A549 (cell line): ENCODE measurements around the gene SLC43A3. TPM values are rescaled to one million over a fixed set of nuclear protein-coding genes. Genes with fewer than 3 reads are reported as not detected.

Experiments
- ATAC-seq, 2 experiments: fragments of 200-7000 bp in 1 of 2; fragments of >200 bp in 1 of 2; cut with Nextera tagmentation in 1 of 2; cut with Tn5 transposase in 1 of 2; 3 replicates each; pipeline versions ENCODE4 v1.8.0 to v1.9.1; 2018 to 2020; ENCODE audit warnings: mild to moderate bottlenecking in 1 of 2, moderate library complexity in 1 of 2
- CTCF ChIA-PET: fragments of 300-600 bp; sonication (Branson Sonifier 250); formaldehyde crosslinking; extraction: SDS; loops from one replicate; lab custom pipeline; 2021; ENCODE audit warnings: antibody characterized with exemption, inconsistent platforms; lab: Yijun Ruan, JAX
- POLR2A ChIA-PET: fragments of 350-600 bp; formaldehyde crosslinking; extraction: SDS; loops from one replicate; lab custom pipeline; 2021; ENCODE audit warnings: antibody characterized with exemption, inconsistent platforms; lab: Yijun Ruan, JAX
- DNase-seq, 2 experiments: peaks; one replicate each; pipeline versions ENCODE4 v3.0.0 to v3.0.0-alpha.2; 2011 to 2016; ENCODE audit warnings: low read depth in 1 of 2, low spot score in 1 of 2
- FAIRE-seq: peaks from 2 replicates; lab custom pipeline; 2011; peaks lifted over from hg19 to GRCh38; lab: Jason Lieb, UNC
- H3K27ac ChIP-seq, 2 experiments: fragments of >200 bp; sonication (Bioruptor Twin); formaldehyde crosslinking; 3 replicates each; pipeline ENCODE4 v1.5.1; 2016 to 2017
- H3K4me1 ChIP-seq: fragments of >200 bp; sonication (Bioruptor Twin); formaldehyde crosslinking; 3 replicates; pipeline ENCODE4 v1.6.1; 2016
- H3K4me2 ChIP-seq: fragments of >200 bp; sonication (Bioruptor Twin); formaldehyde crosslinking; 3 replicates; pipeline ENCODE4 v1.6.1; 2016
- H3K4me3 ChIP-seq: fragments of >200 bp; sonication (Bioruptor Twin); formaldehyde crosslinking; 3 replicates; pipeline ENCODE4 v1.5.1; 2016
- H3K9me3 ChIP-seq: fragments of >200 bp; sonication (Bioruptor Twin); formaldehyde crosslinking; 3 replicates; pipeline ENCODE4 v1.6.1; 2016
- BHLHE40 ChIP-seq: IDR thresholded peaks from 2 replicates; pipeline ENCODE4 v1.6.1; 2012; ENCODE audit warnings: low read depth, low read length, inconsistent platforms
- CBX2 ChIP-seq: fragments of 200-600 bp; sonication (generic); IDR thresholded peaks from 2 replicates; pipeline ENCODE4 v1.6.1; 2016; ENCODE audit warnings: low read depth, mild to moderate bottlenecking, borderline replicate concordance
- CEBPB ChIP-seq, 2 experiments: fragments of >200 bp in 1 of 2; sonication (Bioruptor Twin) in 1 of 2; formaldehyde crosslinking in 1 of 2; IDR thresholded peaks; 2 replicates each; pipeline ENCODE4 v1.6.1; 2012 to 2016
- EHMT2 ChIP-seq: fragments of 200-600 bp; sonication (generic); IDR thresholded peaks from 2 replicates; pipeline ENCODE4 v1.6.1; 2016; ENCODE audit warnings: antibody characterized with exemption, low read depth, mild to moderate bottlenecking, moderate library complexity
- ELK1 ChIP-seq: fragments of 150-350 bp; IDR thresholded peaks from 2 replicates; pipeline ENCODE4 v1.6.1; 2014; ENCODE audit warnings: low read depth, mild to moderate bottlenecking, low read length
- EP300 ChIP-seq, 2 experiments: fragments of >200 bp; sonication (Bioruptor Twin); formaldehyde crosslinking; IDR thresholded peaks; 2 replicates in 1 of 2; 3 replicates in 1 of 2; pipeline ENCODE4 v1.6.1; 2016 to 2017
- ESRRA ChIP-seq: fragments of 150-350 bp; IDR thresholded peaks from 2 replicates; pipeline ENCODE4 v1.6.1; 2014; ENCODE audit warnings: mild to moderate bottlenecking, low read length, borderline replicate concordance
- FOSB ChIP-seq: fragments of 250-450 bp; sonication (Bioruptor Pico); IDR thresholded peaks from 2 replicates; pipeline ENCODE4 v1.5.0; 2020; ENCODE audit warnings: mild to moderate bottlenecking, moderate library complexity
- GATA3 ChIP-seq: IDR thresholded peaks from 2 replicates; pipeline ENCODE4 v1.6.1; 2012; ENCODE audit warnings: borderline replicate concordance
- HDAC2 ChIP-seq: fragments of 200-600 bp; sonication (generic); IDR thresholded peaks from 2 replicates; pipeline ENCODE4 v1.6.1; 2016
- HEYL ChIP-seq: fragments of 250-450 bp; sonication (Bioruptor Pico); IDR thresholded peaks from 2 replicates; pipeline ENCODE4 v1.8.0; 2021; ENCODE audit warnings: mild to moderate bottlenecking, moderate library complexity
- HOXA7 ChIP-seq: fragments of 250-450 bp; sonication (Bioruptor Pico); IDR thresholded peaks from 2 replicates; pipeline ENCODE4 v1.5.0; 2020; ENCODE audit warnings: mild to moderate bottlenecking, moderate library complexity
- HOXB5 ChIP-seq: fragments of 250-450 bp; sonication (Bioruptor Pico); IDR thresholded peaks from 2 replicates; pipeline ENCODE4 v1.5.0; 2020; ENCODE audit warnings: mild to moderate bottlenecking, moderate library complexity
- NFE2L2 ChIP-seq: fragments of 150-350 bp; conservative IDR thresholded peaks from 2 replicates; pipeline ENCODE4 v1.6.1; 2014; ENCODE audit warnings: low read length
- PBX3 ChIP-seq: IDR thresholded peaks from 2 replicates; pipeline ENCODE4 v1.6.1; 2012
- RCOR1 ChIP-seq: fragments of 150-350 bp; IDR thresholded peaks from 2 replicates; pipeline ENCODE4 v1.6.1; 2014; ENCODE audit warnings: antibody characterized with exemption, low read length, low read depth
- RFX5 ChIP-seq: fragments of 450-650 bp; IDR thresholded peaks from 2 replicates; pipeline ENCODE4 v1.7.1; 2014; ENCODE audit warnings: antibody characterized with exemption, mild to moderate bottlenecking, moderate library complexity
- TP53 ChIP-seq: fragments of 250-450 bp; sonication (Bioruptor Pico); IDR thresholded peaks from 2 replicates; pipeline ENCODE4 v1.5.0; 2021; ENCODE audit warnings: mild to moderate bottlenecking, moderate library complexity
- ZSCAN20 ChIP-seq: fragments of 250-450 bp; sonication (Bioruptor Pico); IDR thresholded peaks from 2 replicates; pipeline ENCODE4 v1.8.0; 2022; ENCODE audit warnings: mild to moderate bottlenecking, moderate library complexity
- WGBS: methylation state at CpG from one replicate; pipeline ENCODE4 v1.1.6; 2017; ENCODE audit errors: missing lambda C conversion rate; 5-methylcytosine and 5-hydroxymethylcytosine counted together
- polyA plus RNA-seq, 4 experiments: library from polyadenylated mRNA; depleted of rRNA in 3 of 4; stranded (reverse); fragments of >200 nt; fragmentation: RNase III in 1 of 4; extraction: RNeasy Plus Mini Kit Qiagen cat#74134 plus additional on column Dnase treatment in 1 of 4; gene quantifications; 2 replicates in 3 of 4; 3 replicates in 1 of 4; pipeline ENCODE4 v1.2.3, GENCODE V29; 2011 to 2017
- TF ChIP-seq, protein P1 (sequence below): fragments of 200-600 bp; sonication (generic); IDR thresholded peaks from 2 replicates; pipeline ENCODE4 v1.6.1; 2016; ENCODE audit warnings: antibody characterized with exemption, mild to moderate bottlenecking, moderate library complexity
- TF ChIP-seq, protein P2 (sequence below): fragments of 250-450 bp; sonication (Bioruptor Pico); IDR thresholded peaks from 2 replicates; pipeline ENCODE4 v1.5.0; 2021; ENCODE audit warnings: mild to moderate bottlenecking, moderate library complexity, borderline replicate concordance
- TF ChIP-seq, protein P3 (sequence below): fragments of 250-450 bp; sonication (Bioruptor Pico); IDR thresholded peaks from 2 replicates; pipeline ENCODE4 v1.5.0; 2020; ENCODE audit warnings: low read depth, mild to moderate bottlenecking, moderate library complexity

The SLC43A3 gene
- polyA plus RNA-seq, 2 of the 4 experiments (the other 2 are of a cell fraction): 0.12 to 0.30 TPM

DNA sequence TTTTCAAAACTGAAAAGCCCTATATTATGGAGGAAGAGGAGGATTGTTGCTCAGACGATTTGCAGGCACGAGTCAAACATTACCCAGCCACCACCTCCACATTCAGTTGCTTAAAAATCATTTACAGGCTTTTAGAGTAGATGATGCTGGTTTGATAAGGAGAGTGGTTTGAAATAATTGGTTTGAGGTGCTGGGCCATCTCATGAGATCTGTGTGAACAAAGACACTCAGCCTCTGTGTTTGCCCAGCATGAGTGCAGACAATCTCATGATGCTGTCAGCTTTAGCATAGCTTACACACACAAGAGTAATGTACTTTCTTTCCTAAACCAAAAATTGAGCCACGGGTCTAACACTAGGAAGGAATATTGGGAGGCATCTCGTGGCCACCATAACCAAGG is 4.3 kb downstream of the SLC43A3 start:
- no peak for ATAC-seq
- peaks cover 25% of the 10 kb centered on the region for H3K4me1 ChIP-seq
- no peak for FAIRE-seq
- ChIA-PET POLR2A (no interaction called here), CTCF (interaction anchor here (1.5 kb wide), 1 partner anchor 35 kb away, joined by 10 read pairs; no protein-coding TSS in a partner anchor)
- TF ChIP-seq, protein P1, sequence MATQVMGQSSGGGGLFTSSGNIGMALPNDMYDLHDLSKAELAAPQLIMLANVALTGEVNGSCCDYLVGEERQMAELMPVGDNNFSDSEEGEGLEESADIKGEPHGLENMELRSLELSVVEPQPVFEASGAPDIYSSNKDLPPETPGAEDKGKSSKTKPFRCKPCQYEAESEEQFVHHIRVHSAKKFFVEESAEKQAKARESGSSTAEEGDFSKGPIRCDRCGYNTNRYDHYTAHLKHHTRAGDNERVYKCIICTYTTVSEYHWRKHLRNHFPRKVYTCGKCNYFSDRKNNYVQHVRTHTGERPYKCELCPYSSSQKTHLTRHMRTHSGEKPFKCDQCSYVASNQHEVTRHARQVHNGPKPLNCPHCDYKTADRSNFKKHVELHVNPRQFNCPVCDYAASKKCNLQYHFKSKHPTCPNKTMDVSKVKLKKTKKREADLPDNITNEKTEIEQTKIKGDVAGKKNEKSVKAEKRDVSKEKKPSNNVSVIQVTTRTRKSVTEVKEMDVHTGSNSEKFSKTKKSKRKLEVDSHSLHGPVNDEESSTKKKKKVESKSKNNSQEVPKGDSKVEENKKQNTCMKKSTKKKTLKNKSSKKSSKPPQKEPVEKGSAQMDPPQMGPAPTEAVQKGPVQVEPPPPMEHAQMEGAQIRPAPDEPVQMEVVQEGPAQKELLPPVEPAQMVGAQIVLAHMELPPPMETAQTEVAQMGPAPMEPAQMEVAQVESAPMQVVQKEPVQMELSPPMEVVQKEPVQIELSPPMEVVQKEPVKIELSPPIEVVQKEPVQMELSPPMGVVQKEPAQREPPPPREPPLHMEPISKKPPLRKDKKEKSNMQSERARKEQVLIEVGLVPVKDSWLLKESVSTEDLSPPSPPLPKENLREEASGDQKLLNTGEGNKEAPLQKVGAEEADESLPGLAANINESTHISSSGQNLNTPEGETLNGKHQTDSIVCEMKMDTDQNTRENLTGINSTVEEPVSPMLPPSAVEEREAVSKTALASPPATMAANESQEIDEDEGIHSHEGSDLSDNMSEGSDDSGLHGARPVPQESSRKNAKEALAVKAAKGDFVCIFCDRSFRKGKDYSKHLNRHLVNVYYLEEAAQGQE: no peak
- no peak for TF ChIP-seq BHLHE40
- TF ChIP-seq, protein P2, sequence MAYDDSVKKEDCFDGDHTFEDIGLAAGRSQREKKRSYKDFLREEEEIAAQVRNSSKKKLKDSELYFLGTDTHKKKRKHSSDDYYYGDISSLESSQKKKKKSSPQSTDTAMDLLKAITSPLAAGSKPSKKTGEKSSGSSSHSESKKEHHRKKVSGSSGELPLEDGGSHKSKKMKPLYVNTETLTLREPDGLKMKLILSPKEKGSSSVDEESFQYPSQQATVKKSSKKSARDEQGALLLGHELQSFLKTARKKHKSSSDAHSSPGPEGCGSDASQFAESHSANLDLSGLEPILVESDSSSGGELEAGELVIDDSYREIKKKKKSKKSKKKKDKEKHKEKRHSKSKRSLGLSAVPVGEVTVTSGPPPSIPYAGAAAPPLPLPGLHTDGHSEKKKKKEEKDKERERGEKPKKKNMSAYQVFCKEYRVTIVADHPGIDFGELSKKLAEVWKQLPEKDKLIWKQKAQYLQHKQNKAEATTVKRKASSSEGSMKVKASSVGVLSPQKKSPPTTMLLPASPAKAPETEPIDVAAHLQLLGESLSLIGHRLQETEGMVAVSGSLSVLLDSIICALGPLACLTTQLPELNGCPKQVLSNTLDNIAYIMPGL (CRISPR knock-in tag): no peak
- no peak for TF ChIP-seq HEYL (CRISPR knock-in tag)
- TF ChIP-seq HOXA7: no peak
- TF ChIP-seq, protein P3, sequence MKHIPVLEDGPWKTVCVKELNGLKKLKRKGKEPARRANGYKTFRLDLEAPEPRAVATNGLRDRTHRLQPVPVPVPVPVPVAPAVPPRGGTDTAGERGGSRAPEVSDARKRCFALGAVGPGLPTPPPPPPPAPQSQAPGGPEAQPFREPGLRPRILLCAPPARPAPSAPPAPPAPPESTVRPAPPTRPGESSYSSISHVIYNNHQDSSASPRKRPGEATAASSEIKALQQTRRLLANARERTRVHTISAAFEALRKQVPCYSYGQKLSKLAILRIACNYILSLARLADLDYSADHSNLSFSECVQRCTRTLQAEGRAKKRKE: no peak
- no peak for TF ChIP-seq ELK1
- TF ChIP-seq CEBPB (IDR thresholded peaks at IDR 0.05): no peak
- TF ChIP-seq EHMT2: no peak
- no peak for TF ChIP-seq HOXB5 (CRISPR knock-in tag)
- H3K4me3 ChIP-seq: no peak overlapping the region
- no peak for DNase-seq
- 22% methylated on average over 4 of the region's 4 CpGs for WGBS
- H3K4me2 ChIP-seq: no peak overlapping the region
- no peak overlapping the region for H3K27ac ChIP-seq
- no peaks in the 10 kb centered on the region for H3K9me3 ChIP-seq

DNA sequence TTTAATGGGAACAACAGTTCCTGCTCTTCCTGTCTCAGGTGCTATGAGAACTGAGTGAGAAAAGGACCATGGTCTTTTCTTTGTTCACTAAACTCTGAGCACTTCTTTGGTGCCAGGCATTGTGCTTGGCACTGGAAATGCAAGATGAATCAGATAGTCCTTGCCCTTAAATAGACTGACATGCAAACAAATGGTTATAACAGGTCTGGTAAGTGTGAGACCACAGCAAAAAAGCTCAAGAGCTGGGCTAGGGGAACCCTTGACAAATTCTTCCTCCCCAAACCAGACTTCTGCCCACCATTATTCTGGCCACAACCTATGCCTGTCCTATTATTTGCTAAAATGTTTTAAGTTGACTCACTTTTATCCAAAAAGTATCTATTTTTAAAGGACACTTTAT is 5.1 kb downstream of the SLC43A3 start:
- CTCF ChIA-PET: interaction anchor here (1.5 kb wide), 1 partner anchor 36 kb away, joined by 10 read pairs; no protein-coding TSS in a partner anchor
- ATAC-seq (no peak), FAIRE-seq (no peak)

More for the DNA sequence above, 5.1 kb downstream of the SLC43A3 start:
- Histone ChIP-seq H3K9me3 (no peaks in the 10 kb centered on the region), H3K27ac (no peak overlapping the region), H3K4me1 (peaks cover 17% of the 10 kb centered on the region), H3K4me2 (no peak overlapping the region), H3K4me3 (no peak overlapping the region)
- TF ChIP-seq ZSCAN20: no peak
- TF ChIP-seq NFE2L2: no peak
- TF ChIP-seq PBX3: no peak
- TF ChIP-seq FOSB (CRISPR knock-in tag): no peak
- TF ChIP-seq CEBPB (IDR thresholded peaks at IDR 0.05): no peak
- no peak for TF ChIP-seq ESRRA
- no peak for TF ChIP-seq RFX5
- no peak for TF ChIP-seq EP300 (IDR thresholded peaks at IDR 0.05)
- TF ChIP-seq HOXA7: no peak
- no peak for TF ChIP-seq HDAC2
- no peak for TF ChIP-seq RCOR1
- TF ChIP-seq CBX2: no peak
- no peak for TF ChIP-seq BHLHE40
- no peak for TF ChIP-seq TP53
- TF ChIP-seq GATA3: no peak
- no peak for DNase-seq
- POLR2A ChIA-PET: no interaction called here
